H1 (cell line): Measurements from ENCODE around the gene EFEMP2. TPM values are rescaled to one million over a fixed set of nuclear protein-coding genes. Genes with fewer than 3 reads are reported as not detected.

ENCODE experiments used
- CTCF ChIA-PET: fragments of 300-600 bp; sonication (Branson Sonifier 250); formaldehyde crosslinking; loops from one replicate; lab custom pipeline; 2021; ENCODE audit not compliant: partially characterized antibody; lab: Charles Lee
- POLR2A ChIA-PET: fragments of 300-600 bp; sonication (Branson Sonifier 250); formaldehyde crosslinking; loops from one replicate; lab custom pipeline; 2021; ENCODE audit warnings: inconsistent platforms; ENCODE audit not compliant: partially characterized antibody; lab: Charles Lee
- DNase-seq, 2 experiments: peaks; one replicate each; pipeline versions ENCODE4 v3.0.0 to v3.0.0-alpha.2; 2010 to 2022; ENCODE audit warnings: low spot score in 2 of 2, low read depth in 1 of 2, mixed read lengths in 1 of 2
- FAIRE-seq: peaks from 2 replicates; lab custom pipeline; 2011; peaks lifted over from hg19 to GRCh38; lab: Jason Lieb, UNC
- H2AFZ ChIP-seq: 2 replicates; pipeline ENCODE4 v1.8.1; 2012; ENCODE audit warnings: low read length, inconsistent platforms
- H2AK5ac ChIP-seq: 2 replicates; pipeline ENCODE4 v1.6.1; 2013; ENCODE audit warnings: low read depth, low read length
- H2BK120ac ChIP-seq: replicated peaks from 2 replicates; pipeline ENCODE3; 2013; ENCODE audit warnings: low read depth, low read length, inconsistent platforms
- H2BK12ac ChIP-seq: 2 replicates; pipeline ENCODE4 v1.6.1; 2013; ENCODE audit warnings: low read depth, low read length
- H2BK15ac ChIP-seq: 2 replicates; pipeline ENCODE4 v1.6.1; 2013; ENCODE audit warnings: low read length
- H2BK20ac ChIP-seq: 2 replicates; pipeline ENCODE4 v1.6.1; 2013; ENCODE audit warnings: low read length
- H2BK5ac ChIP-seq: 2 replicates; pipeline ENCODE4 v1.6.1; 2013; ENCODE audit warnings: low read depth, low read length
- H3K14ac ChIP-seq: 2 replicates; pipeline ENCODE4 v1.6.1; 2013; ENCODE audit warnings: inconsistent platforms; ENCODE audit not compliant: insufficient read length
- H3K18ac ChIP-seq: 2 replicates; pipeline ENCODE4 v1.6.1; 2013; ENCODE audit warnings: low read length; ENCODE audit errors: extremely low read depth
- H3K23ac ChIP-seq: 2 replicates; pipeline ENCODE4 v1.6.1; 2013; ENCODE audit warnings: inconsistent platforms; ENCODE audit not compliant: insufficient read length
- H3K23me2 ChIP-seq: 2 replicates; pipeline ENCODE4 v1.6.1; 2013; ENCODE audit warnings: low read depth, low read length
- H3K27ac ChIP-seq: 2 replicates; pipeline ENCODE4 v1.6.1; 2011; ENCODE audit warnings: low read depth, low read length, inconsistent platforms
- H3K27me3 ChIP-seq, 4 experiments: replicated peaks in 1 of 4; 1 replicate in 1 of 4; 2 replicates in 3 of 4; pipeline versions ENCODE4 v1.6.1 to v1.8.1; 2011 to 2013; ENCODE audit warnings: low read length in 3 of 4, mild to moderate bottlenecking in 3 of 4, inconsistent platforms in 2 of 4, mixed read lengths in 2 of 4, moderate library complexity in 1 of 4; ENCODE audit not compliant: control insufficient read depth in 3 of 4, insufficient read depth in 3 of 4; ENCODE audit errors: extremely low read depth in 1 of 4
- H3K36me3 ChIP-seq, 4 experiments: 2 replicates each; pipeline versions ENCODE4 v1.6.1 to v1.8.1; 2011 to 2013; ENCODE audit warnings: mild to moderate bottlenecking in 4 of 4, low read length in 3 of 4, moderate library complexity in 2 of 4, control low read depth in 1 of 4, inconsistent platforms in 1 of 4; ENCODE audit not compliant: insufficient read depth in 4 of 4, control insufficient read depth in 2 of 4
- H3K4ac ChIP-seq: replicated peaks from 2 replicates; pipeline ENCODE3; 2013; ENCODE audit warnings: low read length, low read depth, mixed read lengths, inconsistent platforms; ENCODE audit not compliant: insufficient read length
- H3K4me1 ChIP-seq, 4 experiments: replicated peaks in 1 of 4; 1 replicate in 1 of 4; 2 replicates in 3 of 4; pipeline versions ENCODE4 v1.6.1 to v1.8.1; 2011 to 2013; ENCODE audit warnings: low read length in 3 of 4, inconsistent platforms in 2 of 4, mixed read lengths in 1 of 4; ENCODE audit not compliant: insufficient read depth in 4 of 4, control insufficient read depth in 3 of 4
- H3K4me2 ChIP-seq, 2 experiments: 2 replicates each; pipeline versions ENCODE4 v1.6.1 to v1.8.1; 2011 to 2013; ENCODE audit warnings: low read depth in 2 of 2, low read length in 2 of 2, control low read depth in 1 of 2, inconsistent platforms in 1 of 2, mild to moderate bottlenecking in 1 of 2; ENCODE audit not compliant: insufficient read depth in 1 of 2
- H3K4me3 ChIP-seq, 4 experiments: fragments of 200-600, 300-600 bp in 1 of 4; sonication (generic), shearing (Covaris generic), sonication (Bioruptor Twin) in 1 of 4; 2 replicates each; pipeline versions ENCODE4 v1.5.1 to v1.8.1; 2011 to 2016; ENCODE audit warnings: low read length in 4 of 4, low read depth in 3 of 4, control low read depth in 2 of 4, inconsistent platforms in 2 of 4, mild to moderate bottlenecking in 2 of 4, mixed read lengths in 1 of 4, moderate library complexity in 1 of 4; ENCODE audit not compliant: insufficient read depth in 2 of 4; ENCODE audit errors: extremely low read depth in 1 of 4
- H3K56ac ChIP-seq: replicated peaks from 2 replicates; pipeline ENCODE3; 2013; ENCODE audit warnings: low read depth, mild to moderate bottlenecking, mixed read lengths, low read length, inconsistent platforms; ENCODE audit not compliant: insufficient read length
- H3K79me1 ChIP-seq: 2 replicates; pipeline ENCODE4 v1.6.1; 2013; ENCODE audit warnings: low read depth, low read length, control low read depth
- H3K79me2 ChIP-seq, 2 experiments: 2 replicates each; pipeline versions ENCODE4 v1.6.1 to v1.8.1; 2012 to 2013; ENCODE audit warnings: low read length in 2 of 2, mild to moderate bottlenecking in 2 of 2, inconsistent platforms in 1 of 2; ENCODE audit not compliant: insufficient read depth in 2 of 2, control insufficient read depth in 1 of 2
- H3K9ac ChIP-seq, 4 experiments: replicated peaks in 1 of 4; 1 replicate in 1 of 4; 2 replicates in 3 of 4; pipeline versions ENCODE4 v1.6.1 to v1.8.1; 2011 to 2013; ENCODE audit warnings: low read depth in 3 of 4, low read length in 3 of 4, control low read depth in 2 of 4, mild to moderate bottlenecking in 2 of 4, moderate library complexity in 2 of 4, inconsistent platforms in 1 of 4; ENCODE audit errors: extremely low read depth in 1 of 4
- H3K9me3 ChIP-seq, 2 experiments: 2 replicates each; pipeline versions ENCODE4 v1.6.1 to v1.8.1; 2012 to 2013; ENCODE audit warnings: mild to moderate bottlenecking in 2 of 2, moderate library complexity in 2 of 2, control low read depth in 1 of 2, inconsistent platforms in 1 of 2, low read depth in 1 of 2, low read length in 1 of 2, mixed read lengths in 1 of 2; ENCODE audit not compliant: insufficient read depth in 2 of 2
- H4K20me1 ChIP-seq, 2 experiments: replicated peaks in 1 of 2; 2 replicates each; pipeline versions ENCODE3 to v1.8.1; 2011 to 2013; ENCODE audit warnings: inconsistent platforms in 2 of 2, low read length in 2 of 2, mild to moderate bottlenecking in 1 of 2; ENCODE audit not compliant: insufficient read depth in 2 of 2, control insufficient read depth in 1 of 2
- H4K5ac ChIP-seq: 2 replicates; pipeline ENCODE4 v1.6.1; 2013; ENCODE audit warnings: low read length, low read depth, mixed read lengths, inconsistent platforms; ENCODE audit not compliant: insufficient read length
- H4K8ac ChIP-seq: 2 replicates; pipeline ENCODE4 v1.8.0; 2013; ENCODE audit warnings: mild to moderate bottlenecking, moderate library complexity, low read length, inconsistent platforms; ENCODE audit not compliant: insufficient read depth; ENCODE audit errors: extremely low read depth
- H4K91ac ChIP-seq: replicated peaks from 2 replicates; pipeline ENCODE3; 2013; ENCODE audit warnings: low read length, mixed read lengths, inconsistent platforms; ENCODE audit not compliant: insufficient read length
- BRCA1 ChIP-seq: IDR thresholded peaks from 2 replicates; pipeline ENCODE4 v1.6.1; 2012; ENCODE audit warnings: low read depth, low read length, improper control_type of control experiment
- FOSL1 ChIP-seq: IDR thresholded peaks from 2 replicates; pipeline ENCODE4 v1.6.1; 2011; ENCODE audit warnings: mild to moderate bottlenecking, low read depth, low read length, moderate library complexity; ENCODE audit not compliant: insufficient read depth
- TAF7 ChIP-seq: optimal IDR thresholded peaks from 2 replicates; pipeline ENCODE3; 2011; ENCODE audit warnings: low read depth, mild to moderate bottlenecking, inconsistent platforms, low read length, moderate library complexity, borderline replicate concordance
- WGBS, 2 experiments: shearing (Covaris generic) in 1 of 2; methylation state at CpG; one replicate each; pipeline versions ENCODE4 v1.1.6 to v1.1.7; 2013 to 2015; ENCODE audit warnings: low lambda C conversion rate in 2 of 2, mixed read lengths in 2 of 2, inconsistent platforms in 1 of 2, low coverage in 1 of 2, missing lambda C conversion rate in 1 of 2; ENCODE audit not compliant: insufficient replicate concordance in 2 of 2, insufficient coverage in 1 of 2, insufficient read length in 1 of 2; ENCODE audit errors: extremely low coverage in 1 of 2, missing lambda C conversion rate in 1 of 2; 5-methylcytosine and 5-hydroxymethylcytosine counted together
- polyA plus RNA-seq, 7 experiments: library from polyadenylated mRNA; depleted of rRNA in 3 of 7; stranded (reverse) in 5 of 7; unstranded in 2 of 7; fragments of >200 nt in 5 of 7; fragments of 200-250 nt in 2 of 7; gene quantifications; 1 replicate in 5 of 7; 2 replicates in 1 of 7; 4 replicates in 1 of 7; pipeline versions ENCODE4 v1.2.1 to v1.2.3, GENCODE V29; 2011 to 2013; ENCODE audit warnings: missing spikeins in 2 of 7, mixed read lengths in 2 of 7
- total RNA-seq: library from RNA; stranded (reverse); fragmentation: NEBNext Ultra II Directional; extraction: Animal tissue kit (Norgen Biotek cat#: 25700); gene quantifications from 2 replicates; pipeline ENCODE4 v1.2.1, GENCODE V29; 2021
- TF ChIP-seq, protein P1 (sequence below): IDR thresholded peaks from 2 replicates; pipeline ENCODE4 v1.6.1; 2012; ENCODE audit warnings: inconsistent platforms

The EFEMP2 gene
- total and polyA plus RNA-seq, 2 of the 8 experiments (the other 6 are each of a cell fraction or from before 2014, with no cell fraction given) = 8.8 to 17.2 TPM

DNA sequence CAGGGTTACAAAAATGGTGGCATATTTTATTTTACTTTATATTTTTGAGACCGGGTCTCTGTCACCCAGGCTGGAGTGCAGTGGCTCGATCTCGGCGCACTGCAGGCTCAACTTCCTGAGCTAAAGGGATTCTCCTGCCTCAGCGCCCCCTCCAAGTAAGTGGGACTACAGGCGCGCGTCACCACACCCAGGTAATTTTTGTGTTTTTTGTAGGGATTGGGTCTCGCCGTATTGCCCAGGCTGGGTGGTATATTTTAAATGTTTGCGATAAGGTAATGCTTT lies 28.2 kb upstream of the EFEMP2 start:
- H3K79me2 ChIP-seq = no peaks in the 10 kb centered on the region
- H3K9me3 ChIP-seq = no peaks in the 10 kb centered on the region
- H4K5ac ChIP-seq = no peak overlapping the region
- H3K4me2 ChIP-seq = peak overlapping the region; percentile 78 to 89; a peak in 3 of 4 replicates
- ChIA-PET POLR2A (interaction anchor here (0.6 to 2.6 kb wide), 8 partner anchors 9 to 47 kb away, joined by 3 to 18 read pairs (median 4); partner anchors contain the start of genes CCDC85B and FIBP), CTCF (interaction anchor here (0.9 to 9.7 kb wide), 9 partner anchors 7 to 91 kb away, joined by 3 to 150 read pairs (median 6); partner anchors contain the start of genes CCDC85B, FIBP and MUS81)
- H2AK5ac ChIP-seq = no peak overlapping the region
- peaks cover 15 to 41% (median 36%) of the 10 kb centered on the region in 4 experiments for H3K27me3 ChIP-seq
- no peak overlapping the region for H3K9ac ChIP-seq
- H3K23me2 ChIP-seq = peaks cover 9% of the 10 kb centered on the region; the same call in 1 of the 2 replicates
- DNase-seq (no peak), FAIRE-seq (no peak)
- H3K4me1 ChIP-seq = peaks cover 3 to 11% (median 8%) of the 10 kb centered on the region in 4 experiments; a peak in 6 of 7 replicates
- no peak overlapping the region for H3K56ac ChIP-seq
- H2BK20ac ChIP-seq = no peak overlapping the region
- no peak overlapping the region for H3K27ac ChIP-seq
- no peak overlapping the region for H2BK5ac ChIP-seq
- H4K20me1 ChIP-seq = peaks cover 0 to 4% of the 10 kb centered on the region in 2 experiments
- no peak overlapping the region for H4K8ac ChIP-seq
- H3K4ac ChIP-seq = no peak overlapping the region
- no peak overlapping the region for H2AFZ ChIP-seq
- peak overlapping the region in 1 of 4 experiments; percentile 71; a peak in 2 of 8 replicates for H3K4me3 ChIP-seq
- H3K36me3 ChIP-seq = no peaks in the 10 kb centered on the region
- H3K18ac ChIP-seq = no peak overlapping the region
- H3K14ac ChIP-seq = no peak overlapping the region
- 70% methylated on average over 11 of the region's 11 CpGs; no CpG with 5 or more reads in 1 of the 2 experiments for WGBS, 2 experiments
- no peaks in the 10 kb centered on the region; the same call in 1 of the 2 replicates for H3K79me1 ChIP-seq
- no peak overlapping the region for H2BK120ac ChIP-seq
- H2BK15ac ChIP-seq = no peak overlapping the region
- no peak overlapping the region for H3K23ac ChIP-seq
- no peak overlapping the region for H2BK12ac ChIP-seq
- no peak overlapping the region for H4K91ac ChIP-seq
- TF ChIP-seq BRCA1 (no peak), FOSL1 (no peak), TAF7 (no peak)
- TF ChIP-seq, protein P1, sequence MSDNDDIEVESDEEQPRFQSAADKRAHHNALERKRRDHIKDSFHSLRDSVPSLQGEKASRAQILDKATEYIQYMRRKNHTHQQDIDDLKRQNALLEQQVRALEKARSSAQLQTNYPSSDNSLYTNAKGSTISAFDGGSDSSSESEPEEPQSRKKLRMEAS = no peak
